SK-N-MC (cell line): Measurements from ENCODE around the gene SLC35B3.
"Not testable (repeated sequence)": the region's sequence is repeated elsewhere in the genome, so short reads cannot be mapped to it uniquely, and the experiment has no call there.

Experiments
- DNase-seq: peaks from one replicate; pipeline ENCODE4 v3.0.0-alpha.2; 2011; ENCODE audit warnings: low read depth, low spot score
- H3K27ac ChIP-seq: fragments of 200-600 bp; sonication (generic); 2 replicates; pipeline ENCODE4 v1.5.1; 2016; ENCODE audit warnings: mixed run types
- H3K36me3 ChIP-seq: fragments of 200-600 bp; sonication (generic); 2 replicates; pipeline ENCODE4 v1.6.1; 2017; ENCODE audit warnings: antibody characterized with exemption, low read length, mixed read lengths; ENCODE audit not compliant: insufficient read depth
- H3K4me3 ChIP-seq: fragments of 200-600 bp; sonication (generic); 2 replicates; pipeline ENCODE4 v1.5.1; 2016
- H3K9ac ChIP-seq: fragments of 200-600 bp; sonication (generic); 2 replicates; pipeline ENCODE4 v1.8.0; 2017; ENCODE audit warnings: mixed run types, mixed read lengths; ENCODE audit not compliant: insufficient read length
- H3K9me3 ChIP-seq: fragments of 200-600 bp; sonication (generic); 2 replicates; pipeline ENCODE4 v1.6.1; 2017; ENCODE audit warnings: low read depth, mild to moderate bottlenecking, antibody characterized with exemption, low read length, moderate library complexity, mixed read lengths
- EZH2 ChIP-seq: fragments of 200-600 bp; sonication (generic); IDR thresholded peaks from one replicate; pipeline ENCODE4 v1.6.1; 2017; ENCODE audit warnings: antibody characterized with exemption
- FOXP2 ChIP-seq: optimal IDR thresholded peaks from 2 replicates; pipeline ENCODE3; 2011; ENCODE audit warnings: mild to moderate bottlenecking, moderate library complexity; ENCODE audit not compliant: insufficient read depth; ENCODE audit errors: extremely low read length, control extremely low read depth
- POLR2AphosphoS5 ChIP-seq: IDR thresholded peaks from 2 replicates; pipeline ENCODE4 v1.6.1; 2012; ENCODE audit warnings: mild to moderate bottlenecking, low read depth, low read length, borderline replicate concordance

Gene SLC35B3

GRCh38 chr6:8446391-8446790, 11.0 kb upstream of the SLC35B3 start:
- Histone ChIP-seq H3K9ac (no peak overlapping the region), H3K9me3 (no peaks in the 10 kb centered on the region), H3K36me3 (no peaks in the 10 kb centered on the region), H3K4me3 (no peak overlapping the region), H3K27ac (no peak overlapping the region)
- no peak for TF ChIP-seq FOXP2
- no peak for TF ChIP-seq POLR2AphosphoS5
- TF ChIP-seq EZH2 = no peak
- DNase-seq = no peak

- H3K36me3 ChIP-seq, H3K9ac ChIP-seq, H3K27ac ChIP-seq, H3K4me3 ChIP-seq, H3K9me3 ChIP-seq, DNase-seq: not testable (repeated sequence)
Measured at GRCh38 chr6:8445930-8446329, 10.6 kb upstream of the SLC35B3 start.

GRCh38 chr6:8442150-8442549, 6.8 kb upstream of the SLC35B3 start:
- TF ChIP-seq POLR2AphosphoS5 (no peak), FOXP2 (no peak), EZH2 (no peak)

GRCh38 chr6:8441452-8441851, 6.1 kb upstream of the SLC35B3 start:
- H3K9ac ChIP-seq = no peak overlapping the region
- no peak for DNase-seq
- no peak overlapping the region for H3K4me3 ChIP-seq
- H3K9me3 ChIP-seq = no peaks in the 10 kb centered on the region
- H3K27ac ChIP-seq = no peak overlapping the region
- TF ChIP-seq EZH2 (no peak), POLR2AphosphoS5 (no peak), FOXP2 (no peak)
- no peaks in the 10 kb centered on the region for H3K36me3 ChIP-seq

More at GRCh38 chr6:8442150-8442549, 6.8 kb upstream of the SLC35B3 start:
- no peaks in the 10 kb centered on the region for H3K36me3 ChIP-seq
- no peaks in the 10 kb centered on the region for H3K9me3 ChIP-seq
- H3K4me3 ChIP-seq = no peak overlapping the region
- no peak overlapping the region for H3K9ac ChIP-seq
- DNase-seq = no peak
- no peak overlapping the region for H3K27ac ChIP-seq

- TF ChIP-seq EZH2 (no peak), POLR2AphosphoS5 (no peak), FOXP2 (no peak)
- Histone ChIP-seq H3K9me3 (no peaks in the 10 kb centered on the region), H3K9ac (no peak overlapping the region), H3K27ac (no peak overlapping the region), H3K4me3 (no peak overlapping the region), H3K36me3 (no peaks in the 10 kb centered on the region)
- DNase-seq = no peak
Measured at GRCh38 chr6:8439601-8440268, 4.4 kb upstream of the SLC35B3 start.

- no peak for DNase-seq
- no peak overlapping the region for H3K9ac ChIP-seq
- no peak for TF ChIP-seq FOXP2
- TF ChIP-seq EZH2 = no peak
- TF ChIP-seq POLR2AphosphoS5 = no peak
- H3K9me3 ChIP-seq = no peaks in the 10 kb centered on the region
- no peak overlapping the region for H3K4me3 ChIP-seq
- H3K27ac ChIP-seq = no peak overlapping the region
- peaks cover under 1% of the 10 kb centered on the region; the same call in 1 of the 2 replicates for H3K36me3 ChIP-seq
Measured at GRCh38 chr6:8437813-8438212, 2.5 kb upstream of the SLC35B3 start.

- Histone ChIP-seq H3K9ac (no peak overlapping the region), H3K9me3 (no peaks in the 10 kb centered on the region), H3K4me3 (no peak overlapping the region), H3K27ac (no peak overlapping the region), H3K36me3 (peaks cover 3% of the 10 kb centered on the region; the same call in 1 of the 2 replicates)
- no peak for TF ChIP-seq EZH2
- no peak for TF ChIP-seq FOXP2
- TF ChIP-seq POLR2AphosphoS5 = no peak
- no peak for DNase-seq
Measured at GRCh38 chr6:8436966-8437365, 1.6 kb upstream of the SLC35B3 start.

- Histone ChIP-seq H3K9ac (peak overlapping the region; percentile 71), H3K9me3 (no peaks in the 10 kb centered on the region), H3K36me3 (peaks cover 3% of the 10 kb centered on the region; the same call in 1 of the 2 replicates), H3K4me3 (peak overlapping the region; percentile 86), H3K27ac (no peak overlapping the region)
- no peak for TF ChIP-seq EZH2
- TF ChIP-seq FOXP2 = no peak
- no peak for TF ChIP-seq POLR2AphosphoS5
- DNase-seq = no peak
Measured at GRCh38 chr6:8435845-8436168, 462 bp upstream of the SLC35B3 start.

- H3K4me3 ChIP-seq = peak overlapping the region; percentile 86
- peaks cover 6% of the 10 kb centered on the region; the same call in 1 of the 2 replicates for H3K36me3 ChIP-seq
- peak overlapping the region; percentile 6; the same call in 1 of the 2 replicates for H3K27ac ChIP-seq
- no peaks in the 10 kb centered on the region for H3K9me3 ChIP-seq
- no peak for TF ChIP-seq FOXP2
- no peak for TF ChIP-seq EZH2
- TF ChIP-seq POLR2AphosphoS5 = no peak
- no peak for DNase-seq
- H3K9ac ChIP-seq = peak overlapping the region; percentile 85
Measured at GRCh38 chr6:8434727-8435092, 635 bp downstream of the SLC35B3 start.
